Esophagus squamous epithelium (tissue), 4 donors: ENCODE results near the gene FAM114A2.

Experiments
- POLR2A ChIP-seq, 4 donors: fragments of 450-650 bp; IDR thresholded peaks; one replicate each; pipeline ENCODE4 v1.6.1; 2017; ENCODE audit warnings: antibody characterized with exemption in 4 of 4, mild to moderate bottlenecking in 4 of 4, moderate library complexity in 3 of 4
- TF ChIP-seq, protein P1 (sequence below), 6 experiments: fragments of 450-650 bp in 4 of 6; fragments of 200-600 bp in 2 of 6; sonication (generic) in 2 of 6; IDR thresholded peaks; one replicate each; pipeline ENCODE4 v1.5.1; 2016 to 2019; ENCODE audit warnings: antibody characterized with exemption in 6 of 6, mild to moderate bottlenecking in 4 of 6, moderate library complexity in 4 of 6

DNA sequence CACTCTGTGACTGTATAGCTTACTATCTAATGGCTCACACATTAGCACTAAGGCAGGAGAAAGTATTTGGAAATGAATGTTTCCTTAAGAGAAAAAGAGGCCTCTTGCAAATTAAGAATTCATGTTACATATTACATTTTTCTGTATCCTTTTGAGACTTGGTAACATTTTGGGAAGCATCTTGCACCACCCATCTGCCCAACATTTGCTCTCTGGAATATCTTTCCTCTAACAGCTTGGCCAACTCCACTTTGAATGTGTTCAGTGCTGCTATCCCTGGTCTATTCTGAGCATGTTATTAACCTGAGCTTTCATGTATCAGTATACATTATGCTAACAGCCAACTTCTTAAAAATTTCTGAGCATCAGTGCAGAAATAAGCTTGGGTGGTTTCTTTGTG, 27.3 kb upstream of the FAM114A2 start:
- TF ChIP-seq, protein P1, sequence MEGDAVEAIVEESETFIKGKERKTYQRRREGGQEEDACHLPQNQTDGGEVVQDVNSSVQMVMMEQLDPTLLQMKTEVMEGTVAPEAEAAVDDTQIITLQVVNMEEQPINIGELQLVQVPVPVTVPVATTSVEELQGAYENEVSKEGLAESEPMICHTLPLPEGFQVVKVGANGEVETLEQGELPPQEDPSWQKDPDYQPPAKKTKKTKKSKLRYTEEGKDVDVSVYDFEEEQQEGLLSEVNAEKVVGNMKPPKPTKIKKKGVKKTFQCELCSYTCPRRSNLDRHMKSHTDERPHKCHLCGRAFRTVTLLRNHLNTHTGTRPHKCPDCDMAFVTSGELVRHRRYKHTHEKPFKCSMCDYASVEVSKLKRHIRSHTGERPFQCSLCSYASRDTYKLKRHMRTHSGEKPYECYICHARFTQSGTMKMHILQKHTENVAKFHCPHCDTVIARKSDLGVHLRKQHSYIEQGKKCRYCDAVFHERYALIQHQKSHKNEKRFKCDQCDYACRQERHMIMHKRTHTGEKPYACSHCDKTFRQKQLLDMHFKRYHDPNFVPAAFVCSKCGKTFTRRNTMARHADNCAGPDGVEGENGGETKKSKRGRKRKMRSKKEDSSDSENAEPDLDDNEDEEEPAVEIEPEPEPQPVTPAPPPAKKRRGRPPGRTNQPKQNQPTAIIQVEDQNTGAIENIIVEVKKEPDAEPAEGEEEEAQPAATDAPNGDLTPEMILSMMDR (IDR thresholded peaks at IDR 0.05), result no peak
- no peak for TF ChIP-seq POLR2A (IDR thresholded peaks at IDR 0.05)
